ENCODE measurements around the gene C11orf24. TPM values are rescaled to one million over a fixed set of nuclear protein-coding genes. Genes with fewer than 3 reads are reported as not detected.
"Not testable (repeated sequence)": the region's sequence is repeated elsewhere in the genome, so short reads cannot be mapped to it uniquely, and the experiment has no call there.

The C11orf24 gene
- total RNA-seq, 2 experiments from 2014 or later: 29.2 to 30.0 TPM

- Mint-ChIP-seq H3K36me3 (ENCODE audit: low read depth) (peaks cover 19% of the 10 kb centered on the region), H3K4me3 (no peak overlapping the region), H3K9me3 (ENCODE audit: insufficient read depth) (no peaks in the 10 kb centered on the region), H3K27ac (no peak overlapping the region), H3K27me3 (ENCODE audit: low read depth) (no peaks in the 10 kb centered on the region), H3K4me1 (ENCODE audit: low read depth) (peaks cover 8% of the 10 kb centered on the region)
- no peak for ATAC-seq
- no peak for DNase-seq
- POLR2A ChIA-PET: no interaction called here
- CTCF ChIA-PET: interaction anchor here (0.8 to 5.5 kb wide), 18 partner anchors 8 to 199 kb away, joined by 3 to 170 read pairs (median 6); partner anchors contain the start of gene C11orf24
Observed at GRCh38 chr11:68258363-68258765, 13.4 kb downstream of the C11orf24 start.

GRCh38 chr11:68257477-68258362 is 14.1 kb downstream of the C11orf24 start:
- peaks cover 9% of the 10 kb centered on the region for H3K4me1 Mint-ChIP-seq (ENCODE audit: low read depth)
- ChIA-PET POLR2A (interaction anchor here (0.6 to 1.0 kb wide), 4 partner anchors 39 to 1870 kb away, joined by 3 to 4 read pairs (median 4); no protein-coding TSS in a partner anchor), CTCF (interaction anchor here (0.6 to 5.5 kb wide), 29 partner anchors 9 to 301 kb away, joined by 3 to 170 read pairs (median 4); partner anchors contain the start of gene C11orf24)
- DNase-seq (peak; percentile 97), ATAC-seq (peak; percentile 93)
- peak overlapping the region; percentile 78 for H3K27ac Mint-ChIP-seq
- no peaks in the 10 kb centered on the region for H3K27me3 Mint-ChIP-seq (ENCODE audit: low read depth)
- peaks cover 14% of the 10 kb centered on the region for H3K36me3 Mint-ChIP-seq (ENCODE audit: low read depth)
- no peak overlapping the region for H3K4me3 Mint-ChIP-seq
- H3K9me3 Mint-ChIP-seq (ENCODE audit: insufficient read depth): no peaks in the 10 kb centered on the region

GRCh38 chr11:68256331-68256741 is 15.4 kb downstream of the C11orf24 start:
- peaks cover 9% of the 10 kb centered on the region for H3K4me1 Mint-ChIP-seq (ENCODE audit: low read depth)
- H3K27ac Mint-ChIP-seq: no peak overlapping the region
- DNase-seq (no peak), ATAC-seq (no peak)
- ChIA-PET CTCF (interaction anchor here (1.1 to 5.5 kb wide), 3 partner anchors 30 to 48 kb away, joined by 3 to 170 read pairs (median 11); no protein-coding TSS in a partner anchor), POLR2A (no interaction called here)
- no peaks in the 10 kb centered on the region for H3K27me3 Mint-ChIP-seq (ENCODE audit: low read depth)
- no peak overlapping the region for H3K4me3 Mint-ChIP-seq
- no peaks in the 10 kb centered on the region for H3K9me3 Mint-ChIP-seq (ENCODE audit: insufficient read depth)
- H3K36me3 Mint-ChIP-seq (ENCODE audit: low read depth): peaks cover 3% of the 10 kb centered on the region

- Mint-ChIP-seq H3K27me3 (ENCODE audit: low read depth) (no peaks in the 10 kb centered on the region), H3K9me3 (ENCODE audit: insufficient read depth) (no peaks in the 10 kb centered on the region), H3K27ac (no peak overlapping the region), H3K4me1 (ENCODE audit: low read depth) (peaks cover 9% of the 10 kb centered on the region), H3K4me3 (no peak overlapping the region), H3K36me3 (ENCODE audit: low read depth) (peaks cover 2% of the 10 kb centered on the region)
- ATAC-seq (no peak), DNase-seq (no peak)
- POLR2A ChIA-PET: no interaction called here
- CTCF ChIA-PET: interaction anchor here (5.5 kb wide), 1 partner anchor 42 kb away, joined by 170 read pairs; no protein-coding TSS in a partner anchor
Observed at GRCh38 chr11:68255526-68255925, 16.2 kb downstream of the C11orf24 start.

GRCh38 chr11:68254421-68254820 is 17.4 kb downstream of the C11orf24 start:
- ATAC-seq: no peak
- no peak overlapping the region for H3K4me3 Mint-ChIP-seq
- CTCF ChIA-PET: interaction anchor here (3.9 kb wide), 1 partner anchor 43 kb away, joined by 27 read pairs; no protein-coding TSS in a partner anchor
- peaks cover under 1% of the 10 kb centered on the region for H3K27me3 Mint-ChIP-seq (ENCODE audit: low read depth)
- peaks cover 9% of the 10 kb centered on the region for H3K4me1 Mint-ChIP-seq (ENCODE audit: low read depth)
- H3K36me3 Mint-ChIP-seq (ENCODE audit: low read depth): no peaks in the 10 kb centered on the region
- peaks cover 4% of the 10 kb centered on the region for H3K9me3 Mint-ChIP-seq (ENCODE audit: insufficient read depth)
- POLR2A ChIA-PET: no interaction called here
- DNase-seq: no peak
- H3K27ac Mint-ChIP-seq: no peak overlapping the region

- ChIA-PET POLR2A (no interaction called here), CTCF (interaction anchor here (0.7 to 3.9 kb wide), 4 partner anchors 9 to 77 kb away, joined by 3 to 27 read pairs (median 3); no protein-coding TSS in a partner anchor)
- Mint-ChIP-seq H3K4me3 (no peak overlapping the region), H3K27ac (no peak overlapping the region), H3K4me1 (ENCODE audit: low read depth) (peaks cover 4% of the 10 kb centered on the region), H3K27me3 (ENCODE audit: low read depth) (peaks cover 4% of the 10 kb centered on the region), H3K9me3 (ENCODE audit: insufficient read depth) (peaks cover 7% of the 10 kb centered on the region), H3K36me3 (ENCODE audit: low read depth) (no peaks in the 10 kb centered on the region)
- no peak for ATAC-seq
- no peak for DNase-seq
Observed at GRCh38 chr11:68251765-68252164, 20.0 kb downstream of the C11orf24 start.

GRCh38 chr11:68244912-68245311 is 26.9 kb downstream of the C11orf24 start:
- H3K36me3 Mint-ChIP-seq (ENCODE audit: low read depth); DNase-seq; H3K27me3 Mint-ChIP-seq (ENCODE audit: low read depth); H3K4me1 Mint-ChIP-seq (ENCODE audit: low read depth); ATAC-seq; H3K27ac Mint-ChIP-seq; H3K4me3 Mint-ChIP-seq; H3K9me3 Mint-ChIP-seq (ENCODE audit: insufficient read depth): not testable (repeated sequence)
- POLR2A ChIA-PET: interaction anchor here (0.6 kb wide), 1 partner anchor 35 kb away, joined by 3 read pairs; no protein-coding TSS in a partner anchor
- CTCF ChIA-PET: interaction anchor here (0.7 kb wide), 1 partner anchor 52 kb away, joined by 3 read pairs; no protein-coding TSS in a partner anchor

GRCh38 chr11:68243847-68244246 is 27.9 kb downstream of the C11orf24 start:
- H3K9me3 Mint-ChIP-seq (ENCODE audit: insufficient read depth); H3K4me3 Mint-ChIP-seq; H3K36me3 Mint-ChIP-seq (ENCODE audit: low read depth); CTCF ChIA-PET; ATAC-seq; H3K27ac Mint-ChIP-seq; POLR2A ChIA-PET; H3K4me1 Mint-ChIP-seq (ENCODE audit: low read depth); DNase-seq; H3K27me3 Mint-ChIP-seq (ENCODE audit: low read depth): not testable (repeated sequence)

GRCh38 chr11:68242616-68243015 is 29.2 kb downstream of the C11orf24 start:
- H3K36me3 Mint-ChIP-seq (ENCODE audit: low read depth): no peaks in the 10 kb centered on the region
- ChIA-PET CTCF (interaction anchor here (0.7 kb wide), 1 partner anchor 9 kb away, joined by 3 read pairs; no protein-coding TSS in a partner anchor), POLR2A (no interaction called here)
- DNase-seq (no peak), ATAC-seq (no peak)
- H3K9me3 Mint-ChIP-seq (ENCODE audit: insufficient read depth): no peaks in the 10 kb centered on the region
- H3K4me3 Mint-ChIP-seq: no peak overlapping the region
- H3K4me1 Mint-ChIP-seq (ENCODE audit: low read depth): no peaks in the 10 kb centered on the region
- no peak overlapping the region for H3K27ac Mint-ChIP-seq
- peaks cover 2% of the 10 kb centered on the region for H3K27me3 Mint-ChIP-seq (ENCODE audit: low read depth)

GRCh38 chr11:68231621-68232020 is 40.2 kb downstream of the C11orf24 start:
- ATAC-seq (no peak), DNase-seq (no peak)
- ChIA-PET CTCF (no interaction called here), POLR2A (interaction anchor here (0.6 kb wide), 1 partner anchor 10 kb away, joined by 4 read pairs; no protein-coding TSS in a partner anchor)
- Mint-ChIP-seq H3K27ac (no peak overlapping the region), H3K27me3 (ENCODE audit: low read depth) (peaks cover 10% of the 10 kb centered on the region), H3K9me3 (ENCODE audit: insufficient read depth) (peaks cover 9% of the 10 kb centered on the region), H3K36me3 (ENCODE audit: low read depth) (peaks cover 10% of the 10 kb centered on the region), H3K4me3 (no peak overlapping the region), H3K4me1 (ENCODE audit: low read depth) (no peaks in the 10 kb centered on the region)

- peaks cover 5% of the 10 kb centered on the region for H3K27me3 Mint-ChIP-seq (ENCODE audit: low read depth)
- H3K36me3 Mint-ChIP-seq (ENCODE audit: low read depth): peaks cover 10% of the 10 kb centered on the region
- peaks cover 9% of the 10 kb centered on the region for H3K9me3 Mint-ChIP-seq (ENCODE audit: insufficient read depth)
- CTCF ChIA-PET: no interaction called here
- H3K4me1 Mint-ChIP-seq (ENCODE audit: low read depth): no peaks in the 10 kb centered on the region
- DNase-seq (no peak), ATAC-seq (no peak)
- H3K27ac Mint-ChIP-seq: no peak overlapping the region
- no peak overlapping the region for H3K4me3 Mint-ChIP-seq
- POLR2A ChIA-PET: no interaction called here
Observed at GRCh38 chr11:68229601-68230000, 42.2 kb downstream of the C11orf24 start.

- no peak for DNase-seq
- H3K4me3 Mint-ChIP-seq: no peak overlapping the region
- ChIA-PET POLR2A (no interaction called here), CTCF (interaction anchor here (0.9 kb wide), 1 partner anchor 30 kb away, joined by 3 read pairs; no protein-coding TSS in a partner anchor)
- no peak for ATAC-seq
- peaks cover 4% of the 10 kb centered on the region for H3K4me1 Mint-ChIP-seq (ENCODE audit: low read depth)
- H3K27me3 Mint-ChIP-seq (ENCODE audit: low read depth): no peaks in the 10 kb centered on the region
- H3K36me3 Mint-ChIP-seq (ENCODE audit: low read depth): peaks cover 6% of the 10 kb centered on the region
- no peak overlapping the region for H3K27ac Mint-ChIP-seq
- peaks cover 9% of the 10 kb centered on the region for H3K9me3 Mint-ChIP-seq (ENCODE audit: insufficient read depth)
Observed at GRCh38 chr11:68226421-68226820, 45.4 kb downstream of the C11orf24 start.

All from activated CD8-positive, alpha-beta T cell treated with anti-CD3 and anti-CD28 coated beads, Interleukin-2, amount 10 ng/mL, durations not matched to agents 7 days and 5 days (primary cell).